Psoas muscle (tissue), 8 donors: ENCODE data around the gene SAMMSON. TPM values are rescaled to one million over a fixed set of nuclear protein-coding genes. Genes with fewer than 3 reads are reported as not detected.
A peak's percentile ranks its signal among the peaks of the same experiment; 100 is the strongest.

Experiments used
- ATAC-seq, 4 donors: fragments of 200-7000 bp; cut with Tn5 transposase; one replicate each; pipeline ENCODE4 v1.9.1; 2020; ENCODE audit warnings: moderate library complexity in 3 of 4, mild to moderate bottlenecking in 2 of 4
- DNase-seq, 2 donors: peaks; one replicate each; pipeline ENCODE4 v3.0.0-alpha.2; 2020
- H3K27ac ChIP-seq: fragments of 200-600 bp; one replicate; pipeline ENCODE4 v1.8.0; 2022
- H3K27me3 ChIP-seq, 3 donors: fragments of 200-600 bp in 1 of 3; one replicate each; pipeline versions ENCODE4 v1.6.1 to v1.8.0; 2013 to 2022; ENCODE audit warnings: low read length in 2 of 3, mild to moderate bottlenecking in 2 of 3, moderate library complexity in 1 of 3; ENCODE audit not compliant: insufficient read depth in 3 of 3
- H3K36me3 ChIP-seq, 2 donors: fragments of 200-600 bp in 1 of 2; one replicate each; pipeline versions ENCODE4 v1.6.1 to v1.8.0; 2013 to 2022; ENCODE audit warnings: low read depth in 1 of 2, mild to moderate bottlenecking in 1 of 2, moderate library complexity in 1 of 2; ENCODE audit not compliant: insufficient read depth in 1 of 2
- H3K4me1 ChIP-seq: fragments of 200-600 bp; one replicate; pipeline ENCODE4 v1.8.0; 2022
- H3K4me3 ChIP-seq: fragments of 200-600 bp; one replicate; pipeline ENCODE4 v1.8.0; 2022; ENCODE audit warnings: mild to moderate bottlenecking
- H3K9me3 ChIP-seq: fragments of 200-600 bp; one replicate; pipeline ENCODE4 v1.8.0; 2022
- WGBS, 3 donors: extraction: QIAGEN DNeasy Blood & Tissue Kit; methylation state at CpG; one replicate each; pipeline versions ENCODE4 v1.1.6 to v1.1.7; 2013; 5-methylcytosine and 5-hydroxymethylcytosine counted together
- intact Hi-C, 2 donors: fragments of 100-400 bp; cut with DNase I; formaldehyde crosslinking; loops; one replicate each; pipeline versions ENCODE4 v1.11.0 to v1.14.2; 2022
- polyA plus RNA-seq, 3 donors: library from polyadenylated mRNA; stranded (reverse); fragments of 200-250 nt; gene quantifications; one replicate each; pipeline ENCODE4 v1.2.3, GENCODE V29; 2013
- total RNA-seq, 4 donors: library from RNA; stranded (reverse); fragmentation: NEBNext Ultra II Directional in 2 of 4; extraction: Animal tissue kit (Norgen Biotek cat#: 25700) in 2 of 4; gene quantifications; one replicate each; pipeline versions ENCODE4 v1.2.1 to v1.2.4, GENCODE V29; 2021 to 2023
- TF ChIP-seq, protein P1 (sequence below): fragments of 200-600 bp; IDR thresholded peaks from one replicate; pipeline ENCODE4 v1.8.0; 2022; ENCODE audit warnings: antibody characterized with exemption
- donor health status: healthy with polysubstance abuse.
- donor health status: DM: no; HTN: no; CAD: no; lungs with moderate emphysema.
- donor health status: Bipolar disorder and iron deficiency.
- donor health status: healthy.
- donor health status: DM: yes; HTN: yes; CAD: no.
- donor health status: DM: no; HTN: no; CAD: no.
- donor health status: DM: no; HTN: no; CAD: no.
- donor health status: DM: yes; HTN: yes; CAD: no.

Gene SAMMSON
- total and polyA plus RNA-seq, 7 donors, result not detected

DNA sequence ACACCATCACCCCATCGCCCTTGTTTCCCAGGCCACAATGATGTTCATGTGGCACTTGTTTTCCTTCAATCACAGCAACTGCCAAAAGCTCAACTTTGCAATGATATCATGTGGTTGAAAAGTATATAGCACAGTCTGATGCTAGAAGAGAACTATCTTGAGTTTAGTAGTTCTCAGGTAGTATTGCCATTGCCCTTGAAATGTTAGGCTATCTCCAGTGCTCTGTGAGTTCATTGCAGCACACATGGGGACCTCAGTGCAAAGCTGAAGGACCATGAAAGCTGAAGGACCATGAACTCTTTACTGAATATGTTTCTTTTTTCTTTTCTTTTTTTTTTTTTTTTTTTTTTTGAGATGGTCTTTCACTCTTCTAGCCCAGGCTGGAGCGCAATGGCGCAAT, 35.9 kb upstream of the SAMMSON start:
- no peaks in the 10 kb centered on the region for H3K9me3 ChIP-seq
- 94 to 100% (median 97%) methylated on average over 3 of the region's 3 CpGs for WGBS, 3 donors
- H3K27me3 ChIP-seq, result no peaks in the 10 kb centered on the region
- H3K4me1 ChIP-seq, result no peaks in the 10 kb centered on the region
- TF ChIP-seq, protein P1, sequence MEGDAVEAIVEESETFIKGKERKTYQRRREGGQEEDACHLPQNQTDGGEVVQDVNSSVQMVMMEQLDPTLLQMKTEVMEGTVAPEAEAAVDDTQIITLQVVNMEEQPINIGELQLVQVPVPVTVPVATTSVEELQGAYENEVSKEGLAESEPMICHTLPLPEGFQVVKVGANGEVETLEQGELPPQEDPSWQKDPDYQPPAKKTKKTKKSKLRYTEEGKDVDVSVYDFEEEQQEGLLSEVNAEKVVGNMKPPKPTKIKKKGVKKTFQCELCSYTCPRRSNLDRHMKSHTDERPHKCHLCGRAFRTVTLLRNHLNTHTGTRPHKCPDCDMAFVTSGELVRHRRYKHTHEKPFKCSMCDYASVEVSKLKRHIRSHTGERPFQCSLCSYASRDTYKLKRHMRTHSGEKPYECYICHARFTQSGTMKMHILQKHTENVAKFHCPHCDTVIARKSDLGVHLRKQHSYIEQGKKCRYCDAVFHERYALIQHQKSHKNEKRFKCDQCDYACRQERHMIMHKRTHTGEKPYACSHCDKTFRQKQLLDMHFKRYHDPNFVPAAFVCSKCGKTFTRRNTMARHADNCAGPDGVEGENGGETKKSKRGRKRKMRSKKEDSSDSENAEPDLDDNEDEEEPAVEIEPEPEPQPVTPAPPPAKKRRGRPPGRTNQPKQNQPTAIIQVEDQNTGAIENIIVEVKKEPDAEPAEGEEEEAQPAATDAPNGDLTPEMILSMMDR, result no peak
- H3K27ac ChIP-seq, result no peak overlapping the region
- ATAC-seq (no peak), DNase-seq (no peak)
- H3K4me3 ChIP-seq, result no peak overlapping the region
- H3K36me3 ChIP-seq, result peaks cover 0 to 64% of the 10 kb centered on the region in 2 donors
- intact Hi-C loops, result no loop called here

DNA sequence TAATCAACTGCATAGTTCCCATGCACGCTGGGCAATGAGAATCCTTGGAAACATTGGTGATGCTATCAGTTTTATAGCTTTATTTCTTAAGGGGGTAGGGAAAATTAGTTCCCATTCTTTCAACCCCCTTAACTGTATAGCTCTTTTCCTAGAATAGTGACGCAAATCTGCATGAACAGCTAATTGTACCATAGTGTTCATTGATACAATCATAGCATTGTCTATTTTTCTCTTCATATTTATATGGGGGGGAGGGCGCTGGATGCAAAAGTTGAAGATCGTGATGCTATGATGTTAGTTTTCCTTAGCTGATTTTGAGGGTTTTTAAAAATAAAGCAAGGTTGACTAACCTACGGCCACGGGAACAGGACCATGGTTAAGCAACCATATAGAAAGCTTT, 32.4 kb upstream of the SAMMSON start:
- intact Hi-C loops, result no loop called here
- ATAC-seq (no peak), DNase-seq (no peak)
- Histone ChIP-seq H3K27ac (no peak overlapping the region), H3K4me1 (no peaks in the 10 kb centered on the region), H3K4me3 (no peak overlapping the region), H3K9me3 (no peaks in the 10 kb centered on the region), H3K36me3 (peaks cover 0 to 31% of the 10 kb centered on the region in 2 donors), H3K27me3 (no peaks in the 10 kb centered on the region)
- TF ChIP-seq, protein P1, result no peak
- WGBS, 3 donors, result 83 to 95% (median 95%) methylated on average over 6 of the region's 6 CpGs

DNA sequence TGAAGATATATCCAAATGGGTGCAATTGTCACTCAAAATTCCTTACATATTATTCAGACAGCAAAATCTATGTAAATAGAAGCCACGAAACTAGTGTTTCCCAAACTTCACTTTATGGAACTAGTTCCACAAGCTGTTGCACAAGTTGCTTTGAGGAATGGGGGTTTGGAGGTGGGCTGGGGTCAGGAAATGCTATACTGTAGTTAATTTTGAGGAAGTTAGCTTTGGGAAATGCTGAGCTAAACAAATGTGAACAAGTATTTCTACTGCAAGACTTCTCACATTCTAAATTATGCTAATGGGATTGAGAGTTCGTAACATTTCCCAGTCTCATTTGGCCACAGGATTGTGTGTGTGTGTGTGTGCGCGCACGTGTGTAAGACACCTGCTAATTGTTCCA, 28.7 kb upstream of the SAMMSON start:
- H3K36me3 ChIP-seq, result peaks cover 0 to 8% of the 10 kb centered on the region in 2 donors
- H3K27me3 ChIP-seq, result no peaks in the 10 kb centered on the region
- DNase-seq, result no peak
- intact Hi-C loops, result no loop called here
- ATAC-seq, result peak in 1 of 4 donors; percentile 21
- H3K4me3 ChIP-seq, result no peak overlapping the region
- no peaks in the 10 kb centered on the region for H3K9me3 ChIP-seq
- WGBS, 3 donors, result 87 to 93% (median 88%) methylated on average over 5 of the region's 5 CpGs
- no peak overlapping the region for H3K27ac ChIP-seq
- TF ChIP-seq, protein P1, result no peak
- H3K4me1 ChIP-seq, result no peaks in the 10 kb centered on the region

DNA sequence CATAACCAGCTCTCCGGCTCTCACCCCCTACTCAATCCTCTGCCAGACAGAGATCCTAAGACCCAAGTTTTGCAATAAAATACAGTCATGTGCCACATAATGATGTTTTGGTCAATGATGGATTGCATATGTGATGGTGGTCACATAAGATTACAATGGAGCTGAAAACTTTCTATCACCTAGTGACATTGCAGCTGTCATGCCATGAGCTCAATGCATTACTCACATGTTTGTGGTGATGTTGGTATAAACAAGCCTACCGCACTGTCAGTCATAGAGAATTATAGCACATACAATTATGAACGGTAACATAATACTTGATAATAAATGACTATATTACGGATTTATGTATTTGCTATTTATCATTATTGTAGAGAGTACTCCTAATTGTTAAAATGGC, 26.9 kb upstream of the SAMMSON start:
- Histone ChIP-seq H3K27me3 (no peaks in the 10 kb centered on the region), H3K9me3 (no peaks in the 10 kb centered on the region), H3K36me3 (no peaks in the 10 kb centered on the region), H3K4me1 (no peaks in the 10 kb centered on the region), H3K27ac (no peak overlapping the region), H3K4me3 (no peak overlapping the region)
- TF ChIP-seq, protein P1, result no peak
- WGBS, 3 donors, result 79 to 86% (median 79%) methylated on average over 4 of the region's 4 CpGs
- no peak for DNase-seq
- intact Hi-C loops, result no loop called here
- ATAC-seq, result peak in 1 of 4 donors; percentile 74

DNA sequence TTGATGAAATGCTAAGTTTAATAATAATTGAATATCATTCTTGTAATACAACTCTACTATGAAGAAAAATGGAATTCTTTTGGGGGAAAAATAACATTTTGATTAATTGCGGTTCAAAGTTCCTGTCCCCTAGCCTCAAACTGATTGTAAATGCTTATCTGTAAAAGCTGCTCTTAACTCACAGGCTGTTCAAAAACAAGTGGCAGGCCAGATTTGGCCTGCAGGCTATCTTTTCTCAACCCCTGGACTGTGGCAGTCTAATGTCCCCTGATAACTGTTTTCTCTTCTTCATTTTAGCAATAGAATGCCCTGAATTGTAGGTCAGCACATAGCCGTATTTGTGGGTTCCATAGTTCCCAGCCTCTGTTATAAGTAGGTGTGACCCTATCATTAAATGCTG, 23.5 kb upstream of the SAMMSON start:
- no peaks in the 10 kb centered on the region for H3K27me3 ChIP-seq
- H3K4me3 ChIP-seq, result no peak overlapping the region
- intact Hi-C loops, result no loop called here
- no peaks in the 10 kb centered on the region for H3K36me3 ChIP-seq
- H3K27ac ChIP-seq, result no peak overlapping the region
- peaks cover 6% of the 10 kb centered on the region for H3K9me3 ChIP-seq
- DNase-seq, result no peak
- WGBS, 3 donors, result 88 to 95% (median 91%) methylated on average over 2 of the region's 2 CpGs
- TF ChIP-seq, protein P1, result no peak
- no peak for ATAC-seq
- no peaks in the 10 kb centered on the region for H3K4me1 ChIP-seq
